ENCODE data around the gene ONECUT1. TPM values are rescaled to one million over a fixed set of nuclear protein-coding genes. Genes with fewer than 3 reads are reported as not detected.

ONECUT1 gene
- total and polyA plus RNA-seq, 9 donors, result 0.28 TPM; not detected in 8

- TF ChIP-seq POLR2A (IDR thresholded peaks at IDR 0.05), result no peak
- TF ChIP-seq, protein P1, sequence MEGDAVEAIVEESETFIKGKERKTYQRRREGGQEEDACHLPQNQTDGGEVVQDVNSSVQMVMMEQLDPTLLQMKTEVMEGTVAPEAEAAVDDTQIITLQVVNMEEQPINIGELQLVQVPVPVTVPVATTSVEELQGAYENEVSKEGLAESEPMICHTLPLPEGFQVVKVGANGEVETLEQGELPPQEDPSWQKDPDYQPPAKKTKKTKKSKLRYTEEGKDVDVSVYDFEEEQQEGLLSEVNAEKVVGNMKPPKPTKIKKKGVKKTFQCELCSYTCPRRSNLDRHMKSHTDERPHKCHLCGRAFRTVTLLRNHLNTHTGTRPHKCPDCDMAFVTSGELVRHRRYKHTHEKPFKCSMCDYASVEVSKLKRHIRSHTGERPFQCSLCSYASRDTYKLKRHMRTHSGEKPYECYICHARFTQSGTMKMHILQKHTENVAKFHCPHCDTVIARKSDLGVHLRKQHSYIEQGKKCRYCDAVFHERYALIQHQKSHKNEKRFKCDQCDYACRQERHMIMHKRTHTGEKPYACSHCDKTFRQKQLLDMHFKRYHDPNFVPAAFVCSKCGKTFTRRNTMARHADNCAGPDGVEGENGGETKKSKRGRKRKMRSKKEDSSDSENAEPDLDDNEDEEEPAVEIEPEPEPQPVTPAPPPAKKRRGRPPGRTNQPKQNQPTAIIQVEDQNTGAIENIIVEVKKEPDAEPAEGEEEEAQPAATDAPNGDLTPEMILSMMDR (IDR thresholded peaks at IDR 0.05), result no peak
- no peak for TF ChIP-seq EP300 (IDR thresholded peaks at IDR 0.05)
- intact Hi-C loops (cut with DNase I), result loop anchor here in 1 of 4 donors (5.0 kb wide), 1 partner anchor 474 kb away; no protein-coding TSS in a partner anchor
- Histone ChIP-seq H3K9me3 (no peaks in the 10 kb centered on the region), H3K27ac (no peak overlapping the region), H3K4me1 (ENCODE audit: insufficient read depth) (peaks cover 5% of the 10 kb centered on the region), H3K36me3 (no peaks in the 10 kb centered on the region), H3K4me3 (no peak overlapping the region), H3K27me3 (no peaks in the 10 kb centered on the region)
- 61 to 90% (median 71%) methylated on average over 3 of the region's 3 CpGs for WGBS, 3 donors
- no peak for DNase-seq
Measured at GRCh38 chr15:52731004-52731403, 59.1 kb downstream of the ONECUT1 start.

DNA sequence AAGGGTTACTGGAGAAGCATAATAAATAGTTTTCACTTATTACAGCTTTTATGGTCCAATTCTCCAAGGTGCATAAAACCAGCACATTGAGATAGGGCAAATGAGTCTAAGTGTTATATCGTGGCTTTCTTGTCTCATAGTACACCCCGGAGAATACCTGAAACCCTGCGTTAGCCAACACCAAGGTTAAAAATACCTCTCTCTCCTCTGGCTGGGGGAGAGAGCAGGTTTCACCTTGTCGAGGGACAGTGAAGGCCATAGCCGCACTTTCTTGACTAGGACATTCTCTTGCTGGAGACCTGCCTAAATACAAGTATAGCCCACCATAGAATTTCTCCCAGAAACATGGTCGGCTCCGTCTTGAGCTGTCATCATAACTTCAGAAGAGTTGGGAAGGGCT is 59.5 kb downstream of the ONECUT1 start:
- intact Hi-C loops (cut with DNase I), result loop anchor here in 1 of 4 donors (5.0 kb wide), 1 partner anchor 473 kb away; no protein-coding TSS in a partner anchor
- Histone ChIP-seq H3K4me1 (ENCODE audit: insufficient read depth) (peaks cover 5% of the 10 kb centered on the region), H3K4me3 (no peak overlapping the region), H3K27ac (no peak overlapping the region), H3K36me3 (no peaks in the 10 kb centered on the region), H3K9me3 (no peaks in the 10 kb centered on the region), H3K27me3 (no peaks in the 10 kb centered on the region)
- TF ChIP-seq EP300 (IDR thresholded peaks at IDR 0.05) (no peak), POLR2A (IDR thresholded peaks at IDR 0.05) (no peak)
- TF ChIP-seq, protein P1 (IDR thresholded peaks at IDR 0.05), result no peak
- no peak for DNase-seq
- WGBS, 3 donors, result 83 to 91% (median 85%) methylated on average over 7 of the region's 7 CpGs

- TF ChIP-seq, protein P1 (IDR thresholded peaks at IDR 0.05), result no peak
- TF ChIP-seq EP300 (IDR thresholded peaks at IDR 0.05) (no peak), POLR2A (IDR thresholded peaks at IDR 0.05) (no peak)
- DNase-seq, result no peak
- no peaks in the 10 kb centered on the region for H3K27me3 ChIP-seq
- intact Hi-C loops (cut with DNase I), result loop anchor here in 1 of 4 donors (5.0 kb wide), 1 partner anchor 473 kb away; no protein-coding TSS in a partner anchor
- peaks cover 5% of the 10 kb centered on the region for H3K4me1 ChIP-seq (ENCODE audit: insufficient read depth)
- no peaks in the 10 kb centered on the region for H3K9me3 ChIP-seq
- 76 to 79% (median 79%) methylated on average over 4 of the region's 4 CpGs for WGBS, 3 donors
- no peak overlapping the region for H3K4me3 ChIP-seq
- H3K36me3 ChIP-seq, result no peaks in the 10 kb centered on the region
- no peak overlapping the region for H3K27ac ChIP-seq
Measured at GRCh38 chr15:52730173-52730572, 60.0 kb downstream of the ONECUT1 start.

DNA sequence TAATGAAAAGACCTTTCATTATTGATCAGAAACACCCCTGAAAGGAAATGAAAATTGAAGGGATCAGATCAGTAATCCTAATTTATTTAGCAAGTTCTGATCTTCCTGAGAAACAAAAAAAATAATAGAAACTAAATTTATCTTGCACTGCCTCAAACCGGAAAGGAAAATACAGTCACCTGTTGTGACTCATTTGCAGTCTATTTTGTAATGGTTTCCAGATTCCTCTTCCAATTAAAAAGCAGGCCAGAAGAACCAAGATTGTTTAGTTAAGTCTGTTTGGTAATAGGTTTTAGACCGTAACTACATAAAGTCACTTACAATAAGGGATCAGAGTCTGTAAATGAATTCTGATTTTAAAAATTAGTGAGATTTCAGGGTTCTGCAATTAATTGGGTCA is 61.2 kb downstream of the ONECUT1 start:
- 49 to 59% (median 53%) methylated on average over 2 of the region's 2 CpGs for WGBS, 3 donors

GRCh38 chr15:52727815-52728214 is 62.3 kb downstream of the ONECUT1 start:
- intact Hi-C loops (cut with DNase I), result no loop called here
- no peaks in the 10 kb centered on the region for H3K4me1 ChIP-seq (ENCODE audit: insufficient read depth)

More for the DNA sequence above, 61.2 kb downstream of the ONECUT1 start:
- no peak for DNase-seq
- Histone ChIP-seq H3K36me3 (no peaks in the 10 kb centered on the region), H3K27ac (no peak overlapping the region), H3K9me3 (no peaks in the 10 kb centered on the region), H3K27me3 (no peaks in the 10 kb centered on the region), H3K4me1 (ENCODE audit: insufficient read depth) (peaks cover 5% of the 10 kb centered on the region), H3K4me3 (no peak overlapping the region)
- TF ChIP-seq POLR2A (IDR thresholded peaks at IDR 0.05) (no peak), EP300 (IDR thresholded peaks at IDR 0.05) (no peak)
- intact Hi-C loops (cut with DNase I), result no loop called here

More at GRCh38 chr15:52727815-52728214, 62.3 kb downstream of the ONECUT1 start:
- TF ChIP-seq, protein P1 (IDR thresholded peaks at IDR 0.05), result no peak
- TF ChIP-seq EP300 (IDR thresholded peaks at IDR 0.05) (no peak), POLR2A (IDR thresholded peaks at IDR 0.05) (no peak)
- H3K36me3 ChIP-seq, result no peaks in the 10 kb centered on the region
- 70 to 82% (median 78%) methylated on average over 3 of the region's 3 CpGs for WGBS, 3 donors
- no peak for DNase-seq
- no peaks in the 10 kb centered on the region for H3K9me3 ChIP-seq
- no peak overlapping the region for H3K27ac ChIP-seq
- no peaks in the 10 kb centered on the region for H3K27me3 ChIP-seq
- no peak overlapping the region for H3K4me3 ChIP-seq

Measured in ovary (tissue), 9 donors.